WTC11 (cell line): ENCODE results near the gene SYNJ2.

Experiments
- ATF3 ChIP-seq: sonication (generic); formaldehyde crosslinking; conservative IDR thresholded peaks from 2 replicates; pipeline ENCODE4 v1.8.1; 2022; ENCODE audit warnings: mild to moderate bottlenecking, missing genetic modification reagents
- CTCF ChIP-seq: fragments of 200-600 bp; IDR thresholded peaks from 2 replicates; pipeline ENCODE4 v1.8.0; 2022; ENCODE audit warnings: antibody characterized with exemption
- E2F4 ChIP-seq: sonication (generic); formaldehyde crosslinking; IDR thresholded peaks from 2 replicates; pipeline ENCODE4 v1.8.1; 2022; ENCODE audit warnings: low read depth, mild to moderate bottlenecking, moderate library complexity, missing genetic modification reagents, borderline replicate concordance
- GABPB1 ChIP-seq: sonication (generic); formaldehyde crosslinking; IDR thresholded peaks from 2 replicates; pipeline ENCODE4 v1.8.1; 2023; ENCODE audit warnings: mild to moderate bottlenecking, missing genetic modification reagents
- MAX ChIP-seq: sonication (generic); formaldehyde crosslinking; IDR thresholded peaks from 2 replicates; pipeline ENCODE4 v1.8.0; 2022; ENCODE audit warnings: mild to moderate bottlenecking, missing genetic modification reagents
- NR2C2 ChIP-seq: sonication (generic); formaldehyde crosslinking; IDR thresholded peaks from 2 replicates; pipeline ENCODE4 v1.8.0; 2022; ENCODE audit warnings: mild to moderate bottlenecking, missing genetic modification reagents
- PRDM15 ChIP-seq: sonication (generic); formaldehyde crosslinking; IDR thresholded peaks from 2 replicates; pipeline ENCODE4 v1.8.0; 2022; ENCODE audit warnings: missing genetic modification reagents
- PREB ChIP-seq: sonication (generic); formaldehyde crosslinking; IDR thresholded peaks from 2 replicates; pipeline ENCODE4 v1.8.1; 2022; ENCODE audit warnings: mild to moderate bottlenecking, missing genetic modification reagents, moderate library complexity, borderline replicate concordance
- ZNF232 ChIP-seq: sonication (generic); formaldehyde crosslinking; IDR thresholded peaks from 2 replicates; pipeline ENCODE4 v1.8.0; 2022; ENCODE audit warnings: mild to moderate bottlenecking, missing genetic modification reagents

GRCh38 chr6:158113802-158114201, 132.1 kb downstream of the SYNJ2 start:
- no peak for TF ChIP-seq E2F4 (CRISPR knock-in tag)
- no peak for TF ChIP-seq CTCF
- no peak for TF ChIP-seq ZNF232 (CRISPR knock-in tag)
- TF ChIP-seq PREB (CRISPR knock-in tag), result no peak
- TF ChIP-seq MAX (CRISPR knock-in tag), result no peak
- no peak for TF ChIP-seq ATF3 (CRISPR knock-in tag)
- TF ChIP-seq GABPB1 (CRISPR knock-in tag), result no peak
- no peak for TF ChIP-seq NR2C2 (CRISPR knock-in tag)
- no peak for TF ChIP-seq PRDM15 (CRISPR knock-in tag)
